ENCODE measurements around the gene ELFN1.
A peak's percentile ranks its signal among the peaks of the same experiment; 100 is the strongest.

Gene ELFN1

GRCh38 chr7:1664711-1665548 is 5.1 kb upstream of the ELFN1 start:
- DNase-seq, result peak; percentile 22 to 57

DNA sequence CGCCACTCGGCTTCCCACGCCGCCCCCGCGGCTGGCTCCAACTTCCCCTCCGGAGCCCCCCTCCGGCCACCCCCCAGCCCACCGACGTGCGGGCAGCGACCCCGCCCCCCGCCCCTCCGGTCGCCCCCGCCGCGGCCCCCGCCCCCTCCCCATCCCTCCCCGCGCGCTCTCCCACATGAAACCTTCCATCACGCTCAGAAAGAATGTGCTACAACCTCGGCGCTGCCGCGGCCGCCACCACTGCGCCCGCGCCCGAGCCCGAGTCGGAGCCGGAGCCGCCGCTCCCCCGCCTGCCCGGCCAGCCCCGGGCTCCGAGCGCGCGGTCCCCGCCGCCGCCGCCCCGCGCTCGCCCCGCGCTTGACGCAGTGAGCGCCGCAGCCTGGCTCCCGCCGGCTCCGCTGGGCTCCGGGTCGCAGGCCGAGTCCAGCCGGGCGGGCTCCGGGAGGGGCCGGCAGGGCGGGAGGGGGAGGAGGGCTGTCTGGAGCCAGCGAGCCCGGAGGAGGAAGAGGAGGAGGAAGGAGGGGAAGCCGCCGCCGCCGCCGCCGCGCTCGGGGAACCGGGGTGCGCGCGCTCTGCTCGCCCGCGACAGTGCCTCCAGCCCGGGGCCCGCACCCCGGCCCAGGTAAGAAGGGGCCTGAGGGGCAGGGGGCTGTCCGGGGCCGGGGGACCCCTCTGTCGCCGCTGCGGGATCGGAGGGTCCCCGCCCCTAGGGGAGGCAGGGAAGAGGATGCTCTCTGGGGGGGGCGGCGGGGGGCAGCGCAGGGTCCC is 4.3 kb upstream of the ELFN1 start:
- DNase-seq, result no peak

DNA sequence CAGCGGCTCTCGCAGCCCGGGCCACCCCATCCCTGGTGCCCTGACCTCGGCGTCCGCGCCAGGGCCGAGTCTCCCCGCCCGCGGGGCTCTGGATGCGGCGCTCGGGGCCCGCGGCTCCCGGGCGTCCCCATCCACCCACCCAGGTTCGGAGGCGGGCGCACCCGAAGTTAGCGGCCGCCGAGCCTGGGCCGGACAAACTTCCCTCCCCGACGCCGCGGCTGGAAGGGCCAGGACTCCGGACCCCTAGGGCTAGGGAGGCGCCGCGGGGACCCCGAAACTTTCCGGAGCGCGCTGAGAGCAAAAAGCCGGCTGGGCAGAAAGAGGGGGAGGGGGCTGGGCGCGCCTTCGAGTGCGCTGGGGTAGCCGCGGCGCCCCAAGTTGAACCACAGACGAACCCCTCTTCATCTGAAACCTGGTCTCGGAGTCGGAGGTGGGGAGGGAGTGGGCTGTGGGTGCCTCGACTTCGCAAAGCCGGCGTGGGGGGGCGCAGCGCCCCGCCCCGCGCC is 3.7 kb upstream of the ELFN1 start:
- no peak for DNase-seq

GRCh38 chr7:1666823-1667565 is 3.1 kb upstream of the ELFN1 start:
- DNase-seq, result no peak

GRCh38 chr7:1667566-1668395 is 2.3 kb upstream of the ELFN1 start:
- no peak for DNase-seq

- DNase-seq, result no peak
Observed at GRCh38 chr7:1668396-1669063, 1.5 kb upstream of the ELFN1 start.

DNA sequence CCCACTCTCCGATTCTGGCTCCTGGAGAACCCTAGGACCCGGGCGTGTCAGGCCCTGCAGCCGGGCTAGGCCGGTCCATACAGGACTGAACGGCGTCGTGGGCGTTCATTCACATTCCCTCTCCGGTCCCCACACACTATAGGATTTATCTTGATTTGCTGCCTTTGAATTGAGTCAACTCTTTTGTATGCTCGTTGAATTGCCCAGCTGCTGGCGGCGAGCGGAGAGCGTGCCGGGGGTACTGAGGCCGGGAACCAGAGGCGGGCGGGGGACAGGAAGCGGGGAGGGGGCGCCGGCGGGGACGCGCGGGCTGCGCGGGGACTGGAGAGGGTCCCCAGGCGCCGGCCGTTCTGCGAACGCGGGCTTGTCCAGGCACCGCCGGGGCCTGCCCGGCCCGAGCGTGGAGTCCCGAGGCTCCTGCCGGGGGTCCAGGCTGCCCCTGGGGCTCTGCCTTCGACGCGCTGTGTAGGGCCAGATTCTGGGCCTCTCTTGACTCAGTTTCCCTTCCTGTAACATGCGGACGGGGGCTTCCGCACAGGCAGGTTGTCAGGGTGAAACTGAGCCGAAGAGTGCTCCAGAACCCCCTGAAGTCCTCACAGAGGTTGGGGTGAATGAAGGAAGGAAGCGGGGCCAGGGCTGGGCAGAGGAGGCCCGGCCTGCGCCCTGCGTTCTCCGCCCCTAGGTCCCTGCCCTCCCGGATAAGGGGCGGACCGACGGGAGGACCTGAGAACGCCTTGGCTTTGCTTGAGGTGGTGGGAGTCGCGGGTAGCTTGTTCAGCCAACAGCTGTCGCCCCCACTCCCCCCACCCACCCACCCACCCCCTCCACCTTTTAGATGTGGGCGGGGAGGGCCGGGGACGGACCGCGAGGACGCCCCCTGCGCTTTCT is 769 bp upstream of the ELFN1 start:
- DNase-seq, result no peak

GRCh38 chr7:1670894-1671593 is 967 bp downstream of the ELFN1 start:
- no peak for DNase-seq

GRCh38 chr7:1671594-1672451 is 1.7 kb downstream of the ELFN1 start:
- no peak for DNase-seq

GRCh38 chr7:1672851-1673486 is 2.9 kb downstream of the ELFN1 start:
- no peak for DNase-seq

GRCh38 chr7:1673581-1674118 is 3.6 kb downstream of the ELFN1 start:
- DNase-seq, result no peak

DNA sequence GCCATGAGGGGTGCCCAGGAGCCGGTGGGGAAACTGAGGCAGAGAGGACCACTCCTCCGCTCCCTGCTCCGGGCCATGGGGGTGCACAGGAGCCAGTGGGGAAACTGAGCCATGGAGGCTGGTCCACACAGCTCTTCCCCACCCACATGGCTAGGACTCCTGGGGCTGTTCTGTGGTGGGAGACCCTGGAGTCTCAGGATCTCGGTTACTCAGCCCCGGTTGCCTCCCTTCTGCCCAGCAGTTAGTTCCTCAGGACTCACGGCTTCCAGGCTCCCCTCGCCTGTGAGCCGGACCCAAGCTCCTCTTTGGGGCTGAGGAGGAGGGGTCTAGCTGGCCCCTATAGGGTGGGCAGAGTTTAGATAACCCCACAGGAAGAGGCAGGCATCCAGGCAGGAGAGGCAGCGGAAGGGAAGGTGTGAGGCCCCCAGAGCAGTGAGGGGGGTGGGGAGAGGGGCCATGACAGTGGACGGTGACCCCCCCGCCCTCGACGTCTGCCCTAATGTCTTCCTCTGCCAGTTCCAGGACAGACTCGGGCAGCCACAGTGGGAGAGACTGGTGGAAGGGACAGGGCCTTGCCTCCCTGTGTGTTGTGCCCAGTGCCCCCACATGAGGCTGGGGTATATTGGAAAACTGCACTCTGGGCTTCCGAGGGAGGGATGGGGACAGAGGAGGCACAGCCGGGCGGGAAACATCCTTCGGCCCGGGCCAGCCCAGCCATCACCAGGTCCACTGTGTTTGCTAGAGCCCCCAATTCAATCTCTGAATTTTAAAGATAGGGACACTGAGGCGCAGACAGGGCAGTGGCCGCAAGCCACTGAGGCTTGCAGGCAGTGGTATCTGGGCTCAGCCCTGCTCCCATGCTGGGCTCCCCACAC is 4.3 kb downstream of the ELFN1 start:
- no peak for DNase-seq

DNA sequence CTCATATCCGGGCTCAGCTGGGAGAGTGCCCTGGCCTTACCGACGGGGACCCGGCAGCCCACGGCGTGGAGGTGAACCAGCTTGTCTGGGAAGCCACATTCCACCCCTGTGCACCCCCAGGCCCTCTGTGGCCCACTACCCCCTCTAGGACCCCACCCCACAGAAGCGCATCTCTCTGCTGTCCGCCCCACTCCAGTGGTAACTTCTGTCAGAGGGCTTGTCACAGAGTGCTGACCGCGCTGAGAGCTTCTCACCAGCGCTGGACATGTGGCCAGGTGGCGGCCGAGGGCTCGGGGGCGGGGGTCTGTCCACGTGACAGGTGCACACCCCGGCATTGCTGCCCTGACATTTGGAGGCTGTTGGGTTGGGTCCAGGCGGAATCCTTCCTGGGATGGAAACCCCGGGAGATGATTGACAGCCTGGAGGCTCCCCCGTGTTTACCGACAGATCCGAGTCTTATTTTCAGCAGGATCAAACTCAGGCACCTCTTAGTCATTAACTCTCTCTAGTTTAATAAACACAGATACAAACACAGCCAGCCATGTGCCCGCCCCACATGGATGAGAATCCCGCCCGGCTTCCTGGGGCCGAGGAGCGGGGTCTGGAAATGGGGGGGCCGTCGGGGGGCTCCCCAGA is 5.1 kb downstream of the ELFN1 start:
- no peak for DNase-seq

- no peak for DNase-seq
Observed at GRCh38 chr7:1675673-1676549, 5.8 kb downstream of the ELFN1 start.

DNA sequence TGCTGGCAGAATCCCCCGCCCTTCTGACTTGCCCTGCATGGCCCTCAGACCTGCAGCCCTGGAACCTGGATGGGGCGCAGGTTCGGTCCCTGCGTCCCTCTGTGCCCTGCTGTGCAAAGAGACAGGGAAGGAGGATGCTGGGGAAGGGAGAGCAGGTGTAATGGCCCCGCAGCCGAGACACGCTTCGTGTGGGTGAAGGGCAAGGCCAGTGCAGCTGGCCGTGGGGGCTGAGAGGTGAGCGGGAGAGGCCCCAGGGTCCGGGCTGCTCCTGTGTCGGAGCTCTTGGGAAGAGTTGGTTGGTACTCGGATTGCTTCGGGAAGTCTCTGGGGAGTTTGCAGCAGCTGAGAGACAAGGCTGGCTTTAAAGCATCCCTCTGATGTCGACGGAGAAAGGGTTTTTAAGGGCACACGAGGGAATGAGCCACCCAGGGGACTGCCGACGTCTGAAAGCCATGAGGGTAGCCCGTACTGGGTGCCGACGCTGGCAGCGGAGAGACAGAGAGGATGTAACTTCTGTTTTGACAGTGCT is 6.5 kb downstream of the ELFN1 start:
- DNase-seq, result no peak
